HG03280 (cell line): ENCODE results near the gene CYP27B1.

Experiments
- ATAC-seq: cut with Tn5 transposase; IDR thresholded peaks from one replicate; pipeline ENCODE4 v1.9.1; 2021; ENCODE audit warnings: mild to moderate bottlenecking, moderate library complexity; ENCODE audit not compliant: unreplicated experiment

Gene CYP27B1

DNA sequence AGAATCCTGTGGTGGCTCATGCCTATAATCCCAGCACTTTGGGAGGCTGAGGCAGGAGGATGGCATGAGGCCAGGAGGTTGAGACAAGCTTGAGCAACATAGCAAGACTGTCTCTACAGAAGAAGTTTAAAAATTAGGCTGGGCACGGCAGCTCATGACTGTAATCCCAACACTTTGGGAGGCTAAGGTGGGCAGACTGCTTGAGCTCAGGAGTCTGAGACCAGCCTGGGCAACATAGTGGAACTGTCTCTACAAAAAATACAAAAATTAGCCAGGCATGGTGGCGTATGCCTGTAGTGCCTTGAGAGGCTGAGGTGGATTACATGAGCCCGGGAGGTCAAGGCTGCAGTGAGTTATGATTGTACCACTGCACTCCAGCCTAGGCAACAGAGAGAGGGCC, 998 bp upstream of the CYP27B1 start:
- no peak for ATAC-seq

DNA sequence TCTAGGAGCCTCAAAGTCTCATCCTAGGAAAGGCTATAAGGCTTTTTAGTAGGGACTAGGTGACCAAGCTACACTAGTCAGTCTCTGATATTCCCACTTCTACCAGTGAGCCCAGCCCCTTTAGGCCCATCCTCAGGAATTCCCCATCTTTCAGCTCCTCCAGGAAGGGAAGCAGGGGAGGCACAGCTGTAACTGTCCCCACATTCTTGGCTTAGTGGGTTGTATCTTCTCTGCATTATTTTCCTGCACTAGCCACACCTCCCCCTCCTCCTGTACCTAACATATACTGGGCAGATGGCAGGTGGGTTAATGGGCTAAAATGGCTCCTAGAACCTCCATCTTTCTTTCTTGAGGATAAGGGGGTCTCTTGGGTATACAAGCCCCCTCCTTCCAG, 424 bp upstream of the CYP27B1 start:
- ATAC-seq, result no peak

DNA sequence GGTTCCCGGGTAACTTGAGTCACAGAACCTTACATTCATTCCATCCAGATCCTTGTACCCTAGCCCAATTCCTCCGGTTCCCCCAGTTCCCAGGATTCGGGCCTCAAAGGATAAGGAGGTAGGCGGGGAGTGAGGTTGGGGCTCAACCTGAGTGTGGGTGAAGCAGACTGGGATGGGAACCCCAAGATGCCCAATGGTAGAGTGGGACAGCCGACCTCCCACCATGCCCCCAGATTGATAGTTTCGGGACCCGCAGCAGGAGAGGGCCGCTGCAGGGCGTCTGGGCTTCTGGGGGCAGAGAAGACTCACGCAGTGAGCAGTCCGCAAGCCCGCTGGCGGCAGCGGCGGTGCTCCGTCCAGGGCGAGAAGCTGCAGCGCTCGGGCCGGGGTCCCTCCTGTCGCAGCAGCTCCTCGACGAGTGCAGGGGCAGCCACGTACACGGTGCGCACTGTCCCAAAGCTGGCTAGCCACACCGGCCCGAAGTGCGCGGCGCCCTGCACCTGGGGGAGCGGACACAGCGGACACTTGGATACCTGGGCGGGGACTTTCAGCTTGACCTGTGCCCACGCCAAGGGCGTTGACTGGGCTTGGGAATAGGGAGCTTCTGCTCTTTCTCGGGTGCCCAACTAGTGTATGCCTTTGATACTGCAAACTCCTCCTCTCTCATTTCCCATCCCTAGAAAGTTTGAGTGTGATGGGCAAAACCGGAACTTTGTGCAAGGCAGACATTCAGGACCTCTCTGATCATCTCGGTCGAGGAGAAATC, 997 bp downstream of the CYP27B1 start:
- ATAC-seq, result no peak

DNA sequence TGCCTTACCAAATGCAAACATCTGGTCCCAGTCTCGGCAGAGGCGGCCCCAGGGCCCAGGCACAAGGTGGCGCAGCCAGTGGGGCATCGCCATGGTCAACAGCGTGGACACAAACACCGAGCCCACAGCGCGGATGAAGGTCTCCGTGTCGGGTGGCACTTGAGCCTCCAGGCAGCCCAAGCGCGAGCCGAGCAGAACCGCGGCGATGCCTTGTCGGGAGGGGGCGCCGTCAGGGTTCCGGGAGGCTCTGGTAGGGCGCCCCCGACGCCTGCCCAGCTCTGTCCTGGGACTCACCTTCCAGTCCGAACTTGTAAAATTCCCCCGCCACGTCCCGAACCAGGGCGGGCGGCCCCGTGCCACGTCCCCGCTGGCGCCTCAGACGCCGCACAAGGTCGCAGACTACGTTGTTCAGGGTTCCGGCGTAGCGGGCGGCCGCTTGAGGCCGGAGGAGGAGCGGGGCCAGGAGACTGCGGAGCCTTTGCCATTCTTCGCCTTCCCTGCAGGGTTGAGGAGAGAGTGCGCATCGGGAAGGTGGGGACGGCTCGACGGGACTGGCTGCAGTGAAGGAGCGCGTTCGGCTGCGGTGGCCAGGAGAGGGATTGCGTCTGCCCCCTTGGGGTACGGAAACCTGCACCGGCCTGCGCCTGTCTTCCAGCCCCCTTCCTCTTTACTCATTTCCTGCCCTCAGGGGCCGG, 1.7 kb downstream of the CYP27B1 start:
- ATAC-seq, result peak; percentile 66

DNA sequence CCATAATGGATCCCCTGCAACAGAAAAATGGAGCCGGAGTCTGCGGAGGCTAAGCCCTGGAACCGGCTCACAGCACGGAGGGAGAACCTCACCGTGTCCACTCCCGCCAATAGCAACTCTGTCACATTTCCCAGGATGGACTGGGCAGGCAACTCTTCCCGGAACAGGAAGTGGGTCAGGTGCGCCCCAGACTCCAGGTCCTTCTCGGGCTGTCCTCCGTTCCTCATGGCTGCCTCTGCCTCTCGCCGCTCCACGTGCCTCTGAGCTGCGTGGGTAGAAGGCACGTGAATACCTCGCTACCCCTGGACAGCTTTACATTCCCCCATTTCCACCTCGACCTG, 2.2 kb downstream of the CYP27B1 start:
- ATAC-seq, result peak; percentile 9

DNA sequence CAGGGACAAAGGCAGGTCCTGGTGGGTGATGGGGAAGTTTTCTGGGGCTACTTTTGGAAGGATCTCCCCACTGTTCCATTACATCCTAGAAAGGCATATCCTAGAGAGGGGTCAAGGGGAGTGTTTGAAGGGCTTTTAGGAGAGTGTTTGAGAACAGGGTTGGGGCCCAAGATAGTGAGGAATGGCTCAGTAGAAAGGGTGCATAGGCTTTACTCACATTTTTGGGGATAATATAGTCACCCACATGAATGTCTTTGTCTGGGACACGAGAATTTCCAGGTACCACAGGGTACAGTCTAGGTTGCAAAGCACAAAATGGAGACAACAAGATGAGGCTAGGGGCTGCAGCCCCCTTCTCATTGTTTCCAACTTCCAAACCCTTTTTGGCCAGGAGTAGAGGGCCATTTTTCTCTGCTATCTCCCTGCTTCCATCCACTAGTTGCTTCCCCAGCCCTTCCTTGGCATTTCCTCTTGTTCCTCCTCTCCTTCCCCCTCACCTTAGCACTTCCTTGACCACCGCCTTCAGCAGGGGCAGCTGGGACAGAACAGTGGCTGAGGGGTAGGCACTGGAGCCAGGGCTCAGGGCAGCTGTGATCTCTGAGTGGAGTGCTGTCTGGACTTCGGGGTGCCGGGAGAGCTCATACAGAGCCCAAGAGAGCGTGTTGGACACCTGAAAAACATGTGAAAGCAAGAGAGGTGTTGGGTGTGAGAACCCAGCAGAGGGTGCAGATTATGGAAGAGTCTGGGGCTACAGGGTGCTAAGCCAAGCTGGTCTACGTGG, 2.8 kb downstream of the CYP27B1 start:
- ATAC-seq, result no peak

DNA sequence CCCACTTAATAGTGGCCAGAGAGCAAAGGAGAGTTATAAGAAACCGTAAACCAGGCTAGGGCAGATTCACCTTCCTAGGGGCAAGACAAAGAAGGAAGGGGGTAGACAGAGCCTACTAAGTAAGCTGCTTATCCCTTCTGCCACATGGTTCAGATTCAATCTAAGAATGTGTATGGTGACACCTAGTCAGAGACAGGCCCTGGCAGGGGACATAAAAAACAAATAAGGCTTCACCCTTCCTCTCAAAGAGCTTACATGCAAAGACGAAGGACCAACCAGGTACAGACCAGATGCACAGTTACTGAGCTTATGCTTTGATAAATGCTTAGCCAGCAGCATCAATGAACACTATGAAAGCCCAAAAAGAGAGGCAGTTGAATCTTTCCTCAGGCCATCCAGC, 4.4 kb downstream of the CYP27B1 start:
- ATAC-seq, result no peak

DNA sequence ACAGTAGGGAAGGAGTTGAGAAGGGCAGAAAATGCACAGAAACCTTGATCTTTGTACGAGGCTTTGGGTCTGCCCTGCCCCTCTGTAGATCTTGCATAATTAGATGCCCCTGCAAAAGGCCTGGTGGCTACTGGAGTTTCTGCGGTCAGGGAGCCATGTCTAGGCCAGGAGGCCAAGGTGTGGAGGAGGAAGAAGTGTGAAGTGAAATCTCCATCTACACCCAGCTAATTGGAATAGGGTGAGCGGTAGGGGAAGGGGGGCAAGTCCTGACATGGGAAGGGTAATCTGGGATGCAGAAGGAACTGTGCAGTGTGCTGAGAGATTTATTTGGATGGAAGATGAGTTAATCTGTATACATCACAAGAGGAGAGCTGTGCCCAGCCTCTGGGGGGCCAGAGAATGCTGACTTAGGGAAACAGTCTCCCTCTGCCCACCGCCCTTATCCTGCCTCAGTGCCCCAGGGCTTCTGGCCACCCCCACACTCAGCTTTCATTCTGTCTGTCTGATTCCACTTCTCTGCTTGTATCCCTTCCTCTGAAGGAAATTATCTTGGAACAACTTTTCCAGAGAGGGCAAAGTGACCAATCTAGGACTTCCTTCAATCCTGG, 5.4 kb downstream of the CYP27B1 start:
- no peak for ATAC-seq

DNA sequence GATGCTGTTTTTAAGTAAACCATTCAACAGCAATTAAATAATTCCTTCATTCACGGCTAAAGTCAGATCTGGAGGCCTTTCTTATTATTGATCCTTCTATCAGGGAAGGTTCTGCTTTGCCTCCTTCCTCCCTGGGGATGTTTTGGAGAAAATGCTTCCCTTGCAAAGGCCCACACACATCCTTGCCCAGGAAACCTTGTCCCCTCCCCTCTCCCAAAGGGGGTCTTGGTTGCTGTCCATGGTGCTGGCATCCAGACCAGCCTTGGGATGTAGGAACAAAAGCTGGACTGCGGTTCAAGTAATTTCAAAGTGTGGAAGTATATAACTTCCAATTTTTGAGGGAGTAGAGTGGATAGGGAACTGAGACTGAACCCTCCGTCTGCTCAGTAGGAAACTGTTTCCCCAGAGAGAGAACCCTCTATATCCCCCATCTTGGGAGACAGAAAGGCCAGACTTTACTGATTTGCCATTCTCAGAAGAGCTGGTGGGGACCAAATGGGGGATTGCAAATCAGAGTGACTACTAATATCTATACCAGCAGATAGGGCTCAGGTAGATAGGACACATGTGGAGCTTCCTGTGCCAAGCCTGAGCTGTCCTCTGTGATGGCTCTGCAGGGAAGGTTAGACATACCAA, 6.4 kb downstream of the CYP27B1 start:
- ATAC-seq, result no peak

DNA sequence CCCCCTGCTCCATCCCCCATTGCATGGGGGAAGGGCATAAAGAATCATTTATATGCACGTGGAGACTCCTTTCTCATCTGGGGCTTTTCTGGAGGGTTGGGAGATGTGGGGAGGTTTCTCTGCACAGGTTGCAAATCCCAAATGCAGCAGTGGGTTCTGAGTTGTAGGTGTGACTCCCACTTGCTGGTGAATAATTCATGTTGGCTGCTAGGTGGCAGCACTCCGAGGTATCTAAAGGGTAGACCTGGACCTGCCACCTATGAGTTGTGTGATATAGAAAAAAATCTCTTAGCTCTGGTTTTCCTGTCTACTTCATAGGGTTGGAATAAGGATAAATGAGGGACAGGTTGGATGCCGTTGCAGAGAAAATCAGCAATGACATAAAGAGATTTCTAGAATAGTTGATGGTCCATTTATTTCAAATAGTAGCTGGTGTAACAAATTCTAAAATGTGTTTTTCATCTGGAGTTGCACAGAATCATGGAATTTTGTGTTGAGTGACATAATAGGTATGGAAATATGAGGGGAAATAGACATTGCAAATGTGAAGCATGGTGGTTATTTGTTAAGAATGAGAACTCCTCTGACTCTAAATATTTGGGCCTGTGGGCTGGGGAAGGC, 7.4 kb downstream of the CYP27B1 start:
- no peak for ATAC-seq

DNA sequence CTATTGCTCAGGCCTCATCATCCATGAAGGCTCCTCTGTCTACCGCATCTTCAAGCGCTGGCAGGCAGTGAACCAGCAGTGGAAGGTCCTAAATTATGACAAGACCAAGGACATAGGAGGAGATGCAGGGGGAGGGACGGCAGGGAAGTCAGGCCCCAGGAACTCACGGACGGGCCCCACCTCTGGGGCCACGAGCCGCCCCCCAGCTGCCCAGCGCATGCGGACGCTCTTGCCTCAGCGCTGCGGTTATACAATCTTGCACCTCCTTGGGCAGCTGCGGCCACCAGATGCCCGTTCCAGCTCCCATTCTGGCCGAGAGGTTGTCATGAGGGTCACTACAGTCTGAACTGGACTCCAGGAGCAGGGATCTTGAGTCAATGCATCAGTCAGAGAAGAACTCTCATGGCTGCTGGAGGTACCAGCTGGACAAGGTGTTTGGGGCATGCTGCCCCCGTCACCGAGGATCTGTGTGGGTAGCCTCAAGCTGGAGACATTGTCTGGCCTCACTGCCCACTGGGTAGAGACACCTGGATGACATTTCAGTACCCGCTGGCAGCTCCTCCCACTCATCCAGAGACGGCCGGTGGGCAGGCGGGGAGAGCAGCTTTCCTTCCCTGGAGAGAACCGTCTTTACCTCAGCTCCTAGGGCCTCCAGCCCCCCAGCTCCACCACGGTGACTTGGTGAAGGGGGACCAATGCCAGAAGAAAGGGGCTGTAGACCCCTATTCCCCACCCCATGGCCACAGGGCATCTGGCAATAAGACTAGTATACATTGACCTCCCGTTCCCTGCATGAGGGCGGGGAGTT, 8.1 kb downstream of the CYP27B1 start:
- no peak for ATAC-seq

DNA sequence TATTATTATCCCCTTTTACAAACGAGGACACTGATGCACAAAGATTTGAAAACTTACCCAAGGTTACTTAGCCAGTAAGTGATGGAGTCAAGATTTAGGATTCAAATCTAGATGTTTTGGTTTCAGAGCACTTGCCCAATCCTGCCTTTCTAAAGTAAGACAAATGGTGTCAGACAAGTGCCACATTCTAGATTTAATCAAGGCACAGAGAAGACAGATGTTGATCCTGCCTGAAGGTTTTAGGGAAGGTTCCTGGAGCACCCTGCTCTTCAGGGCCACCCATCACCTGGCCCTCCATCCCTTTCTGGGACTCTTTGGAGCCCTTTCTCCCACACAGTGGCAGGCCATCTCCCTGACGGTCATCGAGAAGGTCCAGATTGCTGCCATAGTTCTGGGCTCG, 9.1 kb downstream of the CYP27B1 start:
- no peak for ATAC-seq

DNA sequence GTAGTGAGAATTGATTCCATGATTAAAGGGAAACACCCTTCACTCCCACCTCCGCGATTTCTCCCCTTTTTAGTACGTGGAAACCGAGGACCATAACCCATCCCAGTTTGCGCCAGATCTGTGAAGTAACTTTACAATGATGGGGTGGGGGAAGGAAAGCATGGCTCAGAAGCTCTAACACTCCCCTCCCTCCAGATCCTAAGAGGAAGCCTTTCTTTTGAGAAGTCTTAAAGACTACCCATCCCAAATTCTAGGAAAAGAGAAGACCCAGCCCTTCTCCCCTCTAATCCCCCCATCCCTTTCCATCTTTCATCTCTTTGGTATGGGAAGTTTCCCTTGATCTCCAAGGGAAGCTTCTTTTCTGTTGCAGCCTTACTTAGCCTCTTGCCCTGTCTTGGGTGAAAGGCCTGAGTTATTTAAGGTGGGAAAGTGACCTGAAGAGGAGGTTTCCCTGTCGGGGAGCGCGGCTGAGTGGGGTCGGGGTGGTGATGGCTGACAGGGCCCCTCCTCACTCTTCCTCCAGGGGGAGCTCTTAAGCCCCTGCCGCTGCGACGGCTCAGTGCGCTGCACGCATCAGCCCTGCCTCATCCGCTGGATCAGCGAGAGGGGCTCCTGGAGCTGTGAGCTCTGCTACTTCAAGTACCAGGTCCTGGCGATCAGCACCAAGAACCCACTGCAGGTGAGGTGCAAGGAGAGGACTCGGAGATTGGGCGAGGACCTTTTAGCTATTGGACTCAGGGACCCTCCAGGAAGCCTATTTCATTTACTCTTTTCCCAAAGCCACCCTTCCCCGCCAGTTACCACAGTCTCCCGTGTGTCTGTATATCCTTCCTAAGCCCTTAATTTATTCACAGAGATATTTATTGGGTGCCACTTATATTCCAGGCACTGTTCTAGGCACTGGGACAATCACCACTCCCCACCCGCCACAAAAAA, 10.2 kb downstream of the CYP27B1 start:
- no peak for ATAC-seq

DNA sequence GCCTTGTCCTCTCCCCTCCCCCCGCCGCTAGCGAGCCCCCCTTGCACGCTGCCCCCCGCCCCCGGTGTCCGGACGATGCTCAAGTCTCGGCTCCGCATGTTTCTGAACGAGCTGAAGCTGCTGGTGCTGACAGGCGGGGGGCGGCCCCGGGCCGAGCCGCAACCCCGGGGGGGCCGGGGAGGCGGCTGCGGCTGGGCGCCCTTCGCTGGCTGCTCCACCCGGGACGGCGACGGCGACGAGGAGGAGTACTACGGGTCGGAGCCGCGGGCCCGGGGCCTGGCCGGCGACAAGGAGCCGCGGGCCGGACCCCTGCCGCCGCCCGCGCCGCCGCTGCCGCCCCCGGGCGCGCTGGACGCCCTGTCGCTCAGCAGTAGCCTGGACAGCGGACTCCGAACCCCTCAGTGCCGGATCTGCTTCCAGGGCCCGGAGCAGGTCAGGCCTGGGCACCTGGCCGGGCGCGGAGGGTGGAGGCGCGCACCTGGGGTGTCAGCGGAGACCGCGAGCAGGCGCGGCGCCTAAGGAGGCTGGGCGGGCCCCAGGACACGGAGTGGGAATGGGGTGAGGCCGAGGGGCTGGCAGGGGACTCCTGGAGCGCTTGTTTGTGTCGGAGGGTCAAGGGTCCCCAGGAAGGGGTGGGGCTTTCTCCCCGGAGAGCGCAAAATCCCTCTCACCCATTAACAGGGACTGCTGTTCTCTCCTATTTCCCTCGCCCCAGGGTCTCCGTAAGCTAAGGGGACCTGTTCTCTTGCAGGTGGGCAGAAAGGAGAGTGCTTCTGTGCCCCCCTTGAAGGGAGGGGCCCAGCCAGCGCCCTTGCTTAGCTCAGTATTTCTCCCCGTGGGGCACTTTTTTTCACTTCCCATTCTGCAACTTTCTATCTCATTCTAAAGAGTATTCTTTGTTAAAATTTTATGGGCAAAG, 11.2 kb downstream of the CYP27B1 start:
- no peak for ATAC-seq

DNA sequence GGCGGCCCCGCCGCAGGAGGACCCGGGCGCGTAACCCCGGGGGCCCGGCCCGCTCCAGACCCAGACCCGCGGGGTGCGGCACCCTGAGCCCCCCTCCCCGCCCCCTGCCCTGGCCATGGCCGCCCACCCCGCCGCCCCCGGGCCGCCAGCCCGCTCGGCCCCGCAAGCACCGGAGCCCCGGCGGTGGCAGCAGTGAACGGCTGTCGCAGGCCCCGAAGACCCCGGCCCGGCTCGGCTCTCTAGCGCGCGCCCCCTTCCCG, 11.8 kb downstream of the CYP27B1 start:
- no peak for ATAC-seq

DNA sequence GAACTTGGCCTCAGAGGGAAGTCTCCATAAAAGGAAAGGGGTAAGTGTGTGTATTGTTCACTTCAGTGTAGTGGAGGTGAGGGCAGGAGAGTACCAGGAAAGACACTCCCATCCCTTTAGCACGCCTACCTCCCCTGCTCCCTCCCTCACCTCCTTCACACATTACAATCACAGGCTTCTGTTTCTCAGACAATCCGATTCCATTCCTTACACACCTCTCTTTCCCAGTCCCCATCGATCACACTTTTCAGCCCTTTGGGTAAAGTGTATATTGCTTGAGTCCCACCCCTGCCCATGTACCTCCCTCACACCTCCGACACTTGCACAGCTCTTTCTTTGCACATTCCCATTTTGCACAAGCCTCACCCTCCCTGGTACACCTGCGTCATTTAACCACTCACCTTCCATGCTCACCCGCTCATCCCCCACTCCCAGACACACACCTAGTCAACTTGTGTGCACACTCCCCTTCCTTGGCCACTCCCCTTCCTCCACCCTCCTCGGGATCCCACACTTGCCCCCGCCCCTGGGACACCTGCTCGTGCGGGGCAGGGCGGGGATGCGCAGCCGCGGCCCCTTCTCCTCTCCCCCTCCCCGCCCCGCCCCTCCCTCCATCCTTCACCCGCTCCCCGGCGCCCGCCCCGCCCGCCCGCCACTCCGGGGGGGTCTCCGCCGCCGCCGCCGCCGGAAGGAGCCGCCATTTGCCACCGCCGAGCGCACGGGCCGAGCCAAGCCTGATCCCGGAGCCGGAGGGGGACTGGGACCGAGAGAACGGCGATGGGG, 12.3 kb downstream of the CYP27B1 start, which contains the start of gene MARCHF9:
Gene MARCHF9 (plus strand): TSS at position 693 of the 783 bp plus-strand sequence. CDS start 426 bp downstream, outside the sequence.
- ATAC-seq, result peak; percentile 31

DNA sequence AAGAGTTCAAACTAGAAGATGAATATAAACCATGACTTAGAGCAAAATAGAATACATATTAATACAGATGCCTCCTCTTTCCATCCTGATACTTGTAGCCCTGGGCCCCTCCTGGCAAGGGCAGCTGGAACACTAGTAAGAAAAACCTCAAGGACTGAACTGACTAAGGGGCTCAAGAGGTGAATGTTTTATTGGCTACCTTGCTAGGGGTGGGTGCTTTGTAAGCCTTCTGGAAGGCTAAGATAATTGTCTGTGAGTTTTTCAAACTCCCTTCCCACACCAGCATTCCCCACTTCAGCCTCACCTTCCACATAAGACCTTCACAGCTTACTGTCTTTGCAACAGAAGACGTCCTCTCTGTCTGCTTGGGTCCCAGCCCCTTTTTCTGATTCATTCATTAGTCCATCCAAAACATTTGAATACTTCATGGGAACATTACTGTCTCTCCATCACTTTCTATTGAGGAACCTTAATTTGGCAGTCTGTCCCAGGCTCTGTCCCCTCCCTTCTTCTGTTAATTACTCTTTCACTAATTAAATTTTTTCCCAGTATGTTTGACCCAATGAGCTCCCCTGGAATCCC, 13.0 kb downstream of the CYP27B1 start:
- no peak for ATAC-seq
